Stimulated activated CD8-positive, alpha-beta memory T cell treated with anti-CD3 and anti-CD28 coated beads, Interleukin-15, amount 100 ng/mL, for 1 hour (primary cell): ENCODE results near the gene RPA1.

ENCODE experiments used
- DNase-seq: peaks from one replicate; pipeline ENCODE4 v3.0.0-alpha.2; 2020; ENCODE audit warnings: low read depth

The RPA1 gene

DNA sequence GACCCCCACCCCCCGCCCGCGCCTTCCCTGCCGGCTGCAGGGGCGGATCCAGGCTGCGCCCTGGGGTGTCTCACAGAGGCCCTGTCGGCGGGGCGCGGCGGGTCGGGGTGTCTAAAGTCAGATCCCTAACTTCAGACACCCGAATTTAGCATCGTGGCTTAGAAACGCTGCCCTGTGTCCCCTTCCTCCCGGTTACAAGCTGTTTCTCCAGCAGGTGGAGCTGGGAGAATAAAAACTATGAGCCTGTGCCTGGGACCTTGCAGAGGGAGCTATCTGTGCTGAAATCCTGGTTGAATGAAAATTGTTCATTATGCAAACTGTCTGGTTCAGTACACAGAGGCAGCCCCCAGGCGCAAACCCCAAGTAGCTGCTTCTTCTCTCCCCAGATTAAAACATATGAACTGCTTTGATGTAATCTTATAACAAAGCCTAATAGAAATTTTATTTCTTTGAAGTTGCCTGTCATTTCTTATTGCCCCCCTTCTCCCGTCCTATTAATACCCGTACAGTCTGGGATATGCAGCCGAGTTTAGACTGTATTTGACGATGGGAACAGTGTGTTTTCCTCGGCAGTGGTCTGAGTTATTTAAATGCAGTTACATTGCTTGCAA is 79.0 kb downstream of the RPA1 start:
- no peak for DNase-seq

DNA sequence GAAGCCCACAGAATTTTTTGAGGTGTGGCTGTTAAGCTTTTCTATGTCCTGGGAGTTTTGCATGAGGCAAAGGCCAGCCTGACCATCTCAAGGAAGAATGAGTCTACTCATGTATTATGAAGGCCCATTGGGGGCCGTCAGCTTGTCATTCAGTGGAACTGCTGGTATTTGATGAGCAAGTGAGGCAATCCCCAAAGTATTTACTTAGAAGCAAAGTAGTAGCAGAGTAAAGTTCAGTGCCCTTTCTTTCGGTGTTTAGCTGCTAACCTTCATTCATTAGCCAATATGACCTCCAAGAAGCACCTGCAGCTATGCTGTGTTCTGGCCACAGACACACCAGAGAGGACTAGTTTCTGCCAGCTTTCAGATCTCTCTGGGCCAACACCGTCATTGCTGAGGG is 80.2 kb downstream of the RPA1 start:
- no peak for DNase-seq

DNA sequence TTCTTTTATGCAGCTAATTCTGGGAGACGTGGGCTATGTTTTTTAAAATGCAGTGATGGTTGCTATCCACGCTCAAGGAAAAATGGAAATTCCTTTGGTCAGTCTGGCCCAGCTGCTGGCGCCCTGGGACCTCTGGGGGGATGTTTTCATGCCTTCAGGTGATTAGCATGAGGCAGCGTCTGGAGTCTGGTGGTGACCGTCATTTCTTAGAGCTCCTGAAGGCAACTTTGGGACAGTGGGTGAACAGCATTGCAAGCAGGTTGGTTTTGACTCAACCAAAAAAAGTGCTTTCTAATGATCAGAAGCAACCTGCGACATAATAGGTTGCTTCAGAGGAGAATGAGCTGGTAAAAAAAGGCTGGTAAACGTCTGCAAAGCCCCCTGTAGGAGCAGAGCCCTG is 82.3 kb downstream of the RPA1 start:
- DNase-seq: no peak

DNA sequence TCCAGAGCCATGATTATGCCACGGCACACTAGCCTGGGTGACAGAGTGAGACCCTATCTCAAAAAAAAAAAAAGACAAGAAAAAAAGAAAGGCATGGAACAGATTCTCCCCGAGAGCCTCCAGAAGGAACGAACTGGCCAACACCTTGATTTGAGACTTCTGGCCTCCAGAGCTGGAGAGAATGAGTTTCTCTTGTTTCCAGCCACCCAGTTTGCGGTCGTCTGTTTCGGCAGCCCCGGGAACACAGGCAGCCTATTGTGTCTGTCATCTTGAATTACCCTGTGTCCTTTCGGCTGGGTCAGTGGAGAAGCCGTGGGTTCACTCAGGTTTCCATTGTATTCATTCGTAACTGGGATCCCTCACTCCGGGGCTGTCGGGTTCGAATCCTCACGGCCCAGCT is 83.9 kb downstream of the RPA1 start:
- no peak for DNase-seq

DNA sequence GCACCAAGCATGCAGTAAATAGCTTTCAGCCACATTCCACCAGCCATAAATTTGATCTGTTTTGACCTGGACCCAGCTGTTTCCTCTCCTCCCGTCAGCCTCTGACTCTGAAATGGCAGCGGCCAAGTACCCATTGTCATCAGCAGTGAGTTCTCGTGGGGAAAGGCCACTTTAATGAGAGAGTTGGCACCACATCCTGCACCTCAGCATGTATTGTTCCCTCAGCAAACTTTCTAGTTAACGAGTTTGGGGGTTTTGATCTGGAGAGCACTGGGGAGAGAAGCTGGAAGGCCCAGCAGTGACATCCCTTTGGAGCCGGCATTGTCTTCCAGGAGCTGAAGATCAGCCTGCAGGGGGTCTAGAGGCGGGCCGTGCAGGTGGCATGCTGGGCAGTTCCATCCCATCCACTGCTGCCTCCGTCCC is 84.9 kb downstream of the RPA1 start:
- DNase-seq: no peak

DNA sequence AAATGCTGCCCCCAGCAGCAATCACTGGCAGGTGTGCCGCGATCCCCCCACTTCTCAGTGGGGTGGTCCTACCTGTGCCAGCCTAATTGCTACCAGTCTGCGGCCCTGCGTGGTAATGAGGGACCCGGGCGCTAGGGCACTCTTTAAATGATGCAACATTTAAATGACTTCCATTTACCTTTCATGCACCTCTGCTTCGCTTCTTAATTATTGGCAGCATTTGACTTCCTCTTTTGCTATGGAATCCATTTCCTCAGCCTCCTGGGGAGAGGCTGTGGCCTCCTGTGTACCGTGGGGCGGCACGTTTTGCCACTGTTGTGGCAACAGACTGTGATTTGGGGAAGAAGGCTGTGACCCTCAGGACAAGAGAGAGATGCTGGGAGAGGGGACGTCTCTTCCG is 86.1 kb downstream of the RPA1 start:
- no peak for DNase-seq

DNA sequence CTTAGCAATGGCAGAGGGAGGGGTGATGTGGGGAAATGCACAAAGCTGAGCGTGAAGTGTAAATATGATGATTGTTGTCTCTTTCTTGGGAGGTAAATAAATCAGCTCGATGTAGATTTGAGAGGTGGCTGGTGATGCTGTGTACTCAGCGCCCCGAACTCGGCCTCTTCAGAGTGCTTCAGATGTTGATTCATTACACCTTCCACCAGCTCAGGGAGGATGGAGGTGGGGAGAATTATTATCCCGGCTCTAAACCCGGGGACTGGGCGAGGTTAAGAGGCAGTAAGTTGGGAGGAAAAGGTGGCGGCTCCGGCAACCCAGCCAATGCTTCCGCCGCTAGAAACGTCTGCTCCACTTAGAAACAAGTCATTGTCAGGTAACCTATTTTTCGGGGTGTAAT is 86.5 kb downstream of the RPA1 start:
- DNase-seq: no peak

DNA sequence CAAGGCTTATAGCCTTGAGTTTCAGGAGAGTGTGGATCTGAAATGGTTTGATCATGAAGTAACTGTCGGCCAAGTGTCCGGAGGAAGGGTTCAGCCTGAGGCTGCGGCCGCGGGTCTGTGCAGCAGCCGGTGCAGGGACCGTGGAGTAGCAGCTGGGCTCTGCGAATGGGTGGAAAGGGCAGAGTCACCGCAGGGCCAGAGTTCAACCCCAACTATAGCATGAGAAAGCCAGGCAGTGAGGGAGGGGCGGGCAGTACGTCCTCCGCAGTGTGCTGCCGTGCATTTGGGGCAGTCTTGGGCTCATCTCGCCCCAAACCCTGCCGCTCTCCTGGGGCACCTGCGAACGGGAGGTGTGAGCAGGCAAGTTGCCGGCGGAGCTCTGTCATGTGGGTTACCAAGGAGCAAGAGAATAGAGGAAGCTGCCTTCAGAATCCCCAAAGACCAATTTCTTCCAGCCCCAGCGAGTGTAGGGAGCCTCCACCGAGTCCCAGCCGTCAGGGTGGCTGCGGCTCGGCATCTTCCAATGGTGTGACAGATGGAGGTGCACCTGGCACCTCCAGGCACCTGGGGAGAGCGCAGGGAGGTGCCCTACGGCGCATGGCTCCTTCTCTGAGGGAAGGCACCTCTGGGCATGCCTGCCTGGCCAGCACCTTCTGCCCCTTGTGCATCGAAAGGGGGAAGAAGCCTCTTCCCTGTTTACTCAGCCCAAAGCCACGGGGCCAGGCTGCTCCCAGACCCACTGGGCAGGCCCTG is 87.3 kb downstream of the RPA1 start:
- no peak for DNase-seq

DNA sequence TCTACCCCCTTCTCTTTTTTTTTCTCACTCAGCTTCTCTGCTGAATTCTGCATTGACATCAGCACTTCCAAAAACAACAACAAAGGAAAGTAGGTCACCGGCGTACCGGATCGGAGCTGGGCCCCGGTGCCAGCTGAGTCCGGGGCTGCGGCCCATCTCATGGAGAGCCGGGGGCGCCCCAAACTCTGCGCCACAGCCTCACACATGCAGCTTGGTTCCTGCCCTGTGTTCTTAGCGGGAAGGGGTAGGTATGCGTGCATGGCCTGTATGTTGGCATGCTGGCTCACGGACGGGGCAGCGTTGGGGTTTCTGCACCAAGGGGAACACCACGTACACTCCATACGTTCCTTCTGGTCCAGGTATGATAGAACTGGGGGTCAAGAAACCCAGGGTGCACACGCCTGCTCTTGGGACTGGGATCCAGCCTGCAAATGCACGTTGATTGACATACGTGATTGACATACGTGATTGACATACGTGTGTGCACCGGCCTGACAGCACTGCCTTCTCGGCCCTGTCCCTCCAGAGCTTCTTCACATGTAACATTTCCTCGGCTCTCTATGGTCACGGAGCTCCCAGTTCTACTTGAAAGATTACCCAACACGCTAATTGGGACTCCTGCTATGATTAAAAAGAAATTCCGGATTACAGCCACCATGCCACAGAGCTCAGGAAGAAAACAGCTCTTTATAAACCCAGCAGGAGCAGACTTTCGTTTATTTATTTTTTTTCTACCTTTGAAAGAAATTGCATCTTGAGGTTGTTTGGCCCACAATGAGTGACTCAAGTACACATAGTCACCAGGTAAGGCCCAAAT is 88.7 kb downstream of the RPA1 start:
- DNase-seq: no peak

DNA sequence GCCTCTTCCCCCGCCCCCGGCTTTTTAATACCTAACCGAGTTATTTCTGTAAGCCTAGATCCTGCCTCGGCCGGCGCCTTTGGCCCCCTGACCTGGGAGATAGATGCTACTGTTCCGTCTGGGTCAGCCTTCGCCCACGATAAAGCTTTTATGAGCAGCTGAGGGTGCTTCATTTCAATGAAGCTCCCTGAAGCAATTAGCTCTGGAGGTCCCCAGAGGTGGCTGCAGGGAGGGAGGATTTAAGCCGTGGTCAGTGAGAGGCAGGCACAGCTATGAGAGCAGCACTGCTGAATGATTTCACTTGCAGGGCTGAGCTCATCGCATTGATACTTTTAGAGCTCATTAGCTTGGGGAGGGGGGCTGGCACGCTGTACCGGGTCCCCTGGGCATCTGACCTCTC is 89.4 kb downstream of the RPA1 start:
- no peak for DNase-seq

DNA sequence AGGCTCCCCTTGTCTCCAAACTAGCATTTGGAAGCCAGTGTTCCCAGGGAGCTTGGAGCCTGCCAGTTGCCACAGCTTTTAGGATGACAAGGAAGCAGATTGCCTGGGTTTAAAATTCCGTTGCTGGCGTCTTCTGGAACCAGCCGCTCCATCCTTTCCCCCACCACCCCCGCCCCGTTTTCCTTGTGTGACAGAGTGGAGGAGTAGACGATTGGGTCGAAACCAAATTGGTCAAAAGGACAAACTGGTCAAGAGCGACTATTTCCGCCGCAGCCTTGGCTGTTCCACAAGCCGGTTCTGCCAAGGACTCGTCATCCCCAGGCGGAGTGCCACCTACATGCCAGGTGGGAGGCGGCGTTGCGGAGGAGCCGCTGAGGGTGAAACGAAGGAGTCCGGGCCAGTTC is 91.1 kb downstream of the RPA1 start:
- no peak for DNase-seq

DNA sequence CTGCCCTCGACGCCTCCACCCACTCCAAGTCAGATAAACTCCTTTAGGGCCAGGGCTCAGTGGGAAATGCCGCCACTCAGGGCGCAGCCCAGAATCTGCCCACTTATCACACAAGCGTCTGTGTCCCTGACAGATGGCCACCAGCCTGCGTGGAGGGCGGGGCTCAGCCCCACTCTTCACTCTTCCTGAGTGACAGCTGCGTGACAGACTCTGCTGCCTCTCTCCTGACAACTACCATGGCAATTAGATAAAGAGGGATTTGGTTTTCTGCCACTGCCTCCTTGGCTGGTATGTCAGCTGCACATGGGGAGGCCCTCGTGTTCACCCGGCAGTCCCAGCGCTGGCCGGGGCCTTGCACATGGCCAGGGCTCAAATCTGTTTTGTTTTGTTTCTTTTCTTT is 99.2 kb downstream of the RPA1 start:
- DNase-seq: no peak

DNA sequence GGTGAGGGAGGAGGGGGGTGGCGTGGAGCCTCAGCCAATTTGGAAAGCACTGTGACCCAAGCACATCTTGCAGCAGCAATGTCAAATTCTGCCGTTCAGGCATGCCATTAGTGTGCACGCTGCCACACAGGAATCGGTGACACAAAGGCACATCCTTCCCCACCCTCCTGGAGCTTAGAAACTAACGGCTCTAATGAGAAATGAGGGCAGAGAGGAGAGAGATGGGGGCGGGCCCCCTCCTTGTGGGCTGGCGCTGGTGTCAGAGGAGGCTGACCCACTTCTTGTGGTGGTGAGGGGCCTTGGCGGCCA is 100.5 kb downstream of the RPA1 start:
- DNase-seq: no peak

DNA sequence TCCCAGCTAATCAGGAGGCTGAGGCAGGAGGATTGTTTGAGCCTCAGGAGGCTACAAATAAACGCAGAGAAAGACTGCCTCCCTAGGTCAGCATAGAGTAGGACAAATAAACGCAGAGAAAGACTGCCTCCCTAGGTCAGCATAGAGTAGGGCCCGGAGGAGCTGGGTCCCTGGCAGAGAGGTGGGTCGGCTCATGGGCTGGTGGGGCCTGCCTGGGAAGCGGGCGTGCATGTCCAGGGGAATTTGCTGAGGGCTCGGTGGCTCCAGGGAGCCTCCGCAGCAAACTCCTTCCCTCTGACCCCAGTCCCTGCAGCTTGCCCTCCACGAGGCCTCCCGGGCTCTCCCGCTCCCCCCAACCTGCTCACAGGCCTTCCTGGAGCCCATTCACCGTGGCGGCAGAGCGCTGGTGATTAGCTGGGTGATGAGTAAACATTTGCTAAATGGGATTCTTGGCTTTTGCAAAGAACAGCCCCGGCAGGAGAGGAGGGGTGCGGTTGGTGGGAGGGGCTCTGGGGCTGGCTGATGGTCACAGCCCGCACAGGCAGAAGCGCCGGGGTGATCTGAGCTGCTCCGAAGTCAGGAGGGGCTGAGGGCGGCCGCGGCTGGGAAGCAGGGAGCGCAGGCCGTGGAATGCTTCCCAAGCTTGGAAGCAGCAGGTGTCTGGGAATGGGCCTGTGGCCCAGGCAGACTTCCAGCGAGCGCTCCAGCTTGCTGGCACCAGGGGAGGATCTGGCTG is 102.2 kb downstream of the RPA1 start:
- no peak for DNase-seq

DNA sequence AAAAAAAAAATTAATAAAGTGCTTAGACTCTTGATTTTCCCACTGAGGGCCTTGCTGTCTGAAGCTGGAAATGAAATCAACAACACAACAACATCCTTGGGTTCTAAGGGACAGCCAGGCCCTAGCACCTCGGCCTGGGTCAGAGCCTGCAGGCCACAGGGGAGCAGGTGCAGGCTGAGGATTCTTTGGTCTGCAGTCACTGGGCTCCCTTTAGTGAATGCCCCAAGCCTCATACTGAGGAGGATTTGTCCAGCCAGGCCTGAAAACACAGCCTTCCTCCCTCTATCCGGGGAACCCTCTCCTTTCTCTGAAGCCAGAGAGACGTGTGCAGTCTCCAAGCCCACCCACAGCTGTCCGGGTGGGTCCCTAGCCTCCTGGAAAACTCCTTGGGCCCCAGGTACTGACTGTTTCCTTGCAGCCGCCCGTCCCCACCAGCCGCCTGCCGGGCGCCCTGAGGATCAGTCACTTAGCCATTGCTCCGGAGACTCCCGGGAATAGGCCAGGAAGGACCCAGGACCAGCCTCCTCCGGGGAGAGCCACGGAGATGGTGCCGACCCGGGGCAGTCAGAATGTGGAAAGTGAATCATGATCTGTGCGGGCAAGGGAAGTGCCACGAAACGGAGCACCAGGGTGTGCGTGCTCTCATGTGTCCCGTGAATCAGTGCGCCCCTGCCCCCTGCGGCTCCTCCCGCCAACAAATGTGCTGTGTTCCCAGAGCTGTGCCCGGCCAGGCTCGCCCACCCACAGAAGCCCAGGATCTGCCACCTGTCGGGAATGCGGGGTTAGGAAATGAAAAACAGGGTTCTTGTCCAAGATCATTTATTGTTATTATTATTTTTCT is 104.3 kb downstream of the RPA1 start:
- DNase-seq: no peak

DNA sequence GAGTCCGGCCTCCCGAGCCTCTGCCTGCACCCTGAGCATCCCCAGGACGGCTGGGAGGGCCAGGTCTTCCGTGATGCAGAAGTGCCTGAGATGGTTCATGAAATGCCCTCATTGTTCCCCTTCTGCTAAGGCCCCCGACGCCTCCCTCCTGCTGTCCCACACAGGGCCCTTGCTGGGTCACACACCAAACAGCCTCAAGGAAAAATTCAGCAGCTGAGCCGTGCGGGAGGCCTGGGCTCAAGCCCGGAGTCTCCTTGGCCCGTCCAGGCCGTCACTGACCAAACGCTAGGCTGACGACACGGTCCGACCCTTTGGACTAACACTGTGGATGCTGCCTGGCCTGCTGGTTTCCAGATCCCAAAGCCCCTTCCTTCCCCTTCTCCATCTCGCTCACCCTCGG is 105.1 kb downstream of the RPA1 start:
- no peak for DNase-seq

DNA sequence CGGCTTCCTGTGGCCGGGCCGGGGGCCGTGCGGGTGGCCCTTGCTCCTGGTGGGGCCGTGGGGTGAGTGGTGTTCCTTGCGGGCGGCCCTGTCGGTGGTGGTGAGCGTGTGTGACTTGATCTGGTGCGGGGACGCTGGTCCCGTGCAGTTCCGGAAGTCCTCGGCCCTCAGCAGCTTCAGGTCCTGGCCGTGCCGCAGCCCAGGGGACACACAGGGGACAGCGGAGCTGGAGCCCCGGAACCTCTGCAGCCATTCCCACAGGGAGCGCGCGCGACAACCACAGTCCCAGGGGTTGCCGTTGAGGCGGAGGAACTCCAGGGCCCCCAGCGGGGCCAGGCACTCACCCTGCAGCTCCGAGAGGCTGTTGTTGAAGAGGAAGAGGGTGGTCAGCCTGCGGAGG is 107.0 kb downstream of the RPA1 start:
- DNase-seq: no peak

DNA sequence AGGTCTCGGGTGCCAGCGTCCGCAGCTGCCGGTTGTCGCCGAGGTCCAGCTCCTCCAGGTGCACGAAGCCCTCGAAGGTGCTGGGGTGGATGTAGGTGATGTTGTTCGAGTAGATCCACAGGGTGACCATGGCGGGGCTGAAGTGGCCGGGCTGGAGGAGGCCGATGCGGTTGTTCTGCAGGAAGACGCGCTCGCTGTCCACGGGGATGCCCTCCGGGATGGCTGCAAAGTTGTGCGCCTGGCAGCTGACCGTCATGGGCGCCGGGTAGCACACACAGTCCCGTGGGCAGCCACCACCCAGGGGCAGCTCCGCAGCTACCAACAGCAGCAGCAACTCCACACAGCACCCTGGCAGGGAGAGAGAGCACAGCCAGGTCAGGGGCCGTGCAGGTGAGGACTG is 107.7 kb downstream of the RPA1 start:
- DNase-seq: no peak

DNA sequence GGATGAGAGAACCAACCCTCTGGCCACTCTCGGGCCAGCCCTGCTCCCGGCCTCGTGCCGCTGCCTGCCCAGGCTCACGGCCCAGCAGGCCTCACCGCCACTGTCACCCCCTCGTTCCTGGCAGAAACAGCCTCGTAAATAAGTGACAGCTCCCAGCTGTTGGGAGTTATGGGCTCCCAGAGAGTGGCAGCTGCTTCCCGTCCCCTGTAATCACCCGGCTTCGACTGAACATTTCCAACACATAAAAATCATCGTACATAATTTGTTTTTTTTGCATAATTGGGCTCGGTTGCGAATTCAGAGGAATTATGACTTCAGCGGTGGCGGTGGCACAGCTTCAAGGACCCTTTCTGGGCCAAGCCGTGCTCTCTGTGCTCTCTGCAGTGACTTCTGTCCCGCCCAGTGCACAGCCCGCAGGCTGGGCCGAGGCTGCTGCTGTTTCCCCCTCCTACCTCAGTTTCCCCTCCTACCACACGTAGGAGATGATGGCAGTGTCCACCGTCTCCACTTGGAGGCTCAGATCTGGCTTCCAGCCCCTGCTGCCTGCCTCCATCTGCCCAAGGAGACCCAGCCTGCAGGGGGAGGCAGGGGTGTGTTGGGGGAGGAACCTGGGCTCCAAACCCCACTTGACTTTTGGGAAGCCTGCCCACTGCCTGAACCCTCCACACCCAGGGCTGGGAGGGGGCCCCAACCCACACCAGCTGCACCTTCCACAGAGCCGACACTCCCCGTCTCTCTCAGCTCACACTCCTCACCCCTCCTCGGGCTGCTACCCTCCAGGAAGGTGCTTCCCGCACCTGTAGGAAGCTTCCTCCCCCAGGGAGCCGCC is 110.4 kb downstream of the RPA1 start:
- DNase-seq: no peak

DNA sequence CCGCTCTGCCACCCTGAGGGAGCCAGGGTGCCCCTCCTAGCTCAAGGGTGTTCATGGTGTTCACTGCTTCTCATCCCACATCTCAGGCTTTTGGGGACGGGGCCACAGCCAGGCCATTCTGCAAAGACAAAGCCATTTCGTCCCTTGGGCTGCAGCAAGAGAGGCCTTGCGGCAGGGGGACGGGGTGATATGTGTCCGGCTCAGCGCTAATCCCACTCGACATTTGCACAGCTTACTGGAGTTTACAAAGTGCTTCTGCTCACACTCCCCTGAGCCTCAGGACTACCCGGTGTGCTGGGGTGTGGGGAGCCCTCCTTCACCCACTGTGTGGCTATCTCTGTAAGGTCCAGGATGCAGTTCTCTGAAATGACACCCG is 111.0 kb downstream of the RPA1 start:
- DNase-seq: no peak
